Neural cell (in vitro differentiated cells): ENCODE measurements around the gene CRYBA1. TPM values are rescaled to one million over a fixed set of nuclear protein-coding genes. Genes with fewer than 3 reads are reported as not detected.

Source experiments
- H2AFZ ChIP-seq: fragments of 200-600, 300-800 bp; sonication (generic), shearing (Covaris generic); 2 replicates; pipeline ENCODE4 v1.6.0; 2014; ENCODE audit warnings: low read depth, mild to moderate bottlenecking, antibody characterized with exemption, low read length, moderate library complexity
- H3F3A ChIP-seq: fragments of 200-600 bp; shearing (Covaris generic); 2 replicates; pipeline ENCODE4 v1.6.1; 2016; ENCODE audit warnings: mild to moderate bottlenecking, moderate library complexity, mixed read lengths, antibody characterized with exemption, low read length; ENCODE audit not compliant: insufficient read depth, poor library complexity, severe bottlenecking
- H3K27ac ChIP-seq: fragments of 200-600, 300-800 bp; sonication (generic), shearing (Covaris generic); 2 replicates; pipeline ENCODE4 v1.5.1; 2014; ENCODE audit warnings: mild to moderate bottlenecking, low read length, moderate library complexity
- H3K27me3 ChIP-seq: fragments of 300-800, 200-600 bp; sonication (generic), shearing (Covaris generic); 2 replicates; pipeline ENCODE4 v1.6.0; 2014; ENCODE audit warnings: mild to moderate bottlenecking, low read depth, low read length, moderate library complexity; ENCODE audit not compliant: insufficient read depth
- H3K36me3 ChIP-seq: fragments of 300-800, 200-600 bp; sonication (generic), shearing (Covaris generic); 2 replicates; pipeline ENCODE4 v1.5.1; 2014; ENCODE audit warnings: mild to moderate bottlenecking, antibody characterized with exemption, low read length, moderate library complexity; ENCODE audit not compliant: insufficient read depth
- H3K4me2 ChIP-seq: fragments of 300-800, 200-600 bp; sonication (generic), shearing (Covaris generic); 2 replicates; pipeline ENCODE4 v1.6.0; 2014; ENCODE audit warnings: mild to moderate bottlenecking, low read length
- H3K4me3 ChIP-seq: fragments of 300-800, 200-600 bp; sonication (generic), shearing (Covaris generic); 2 replicates; pipeline ENCODE4 v1.5.1; 2014; ENCODE audit warnings: mild to moderate bottlenecking, low read length, moderate library complexity
- H3K79me2 ChIP-seq: fragments of 200-600 bp; shearing (Covaris generic); replicated peaks from 2 replicates; pipeline ENCODE4 v1.6.0; 2014; ENCODE audit warnings: mild to moderate bottlenecking, low read length, moderate library complexity; ENCODE audit not compliant: insufficient read depth
- H3K9ac ChIP-seq: fragments of 300-800, 200-600 bp; sonication (generic), shearing (Covaris generic); 2 replicates; pipeline ENCODE4 v1.6.1; 2016; ENCODE audit warnings: mild to moderate bottlenecking, low read length, mixed read lengths
- H3K9me2 ChIP-seq: fragments of 200-600 bp; shearing (Covaris generic); 2 replicates; pipeline ENCODE4 v1.6.1; 2016; ENCODE audit warnings: mild to moderate bottlenecking, low read length, mixed read lengths; ENCODE audit not compliant: insufficient read depth
- H3K9me3 ChIP-seq: fragments of 200-600, 300-800 bp; sonication (generic), shearing (Covaris generic); 2 replicates; pipeline ENCODE4 v1.6.1; 2016; ENCODE audit warnings: mild to moderate bottlenecking, mixed run types, low read length, moderate library complexity, mixed read lengths
- H4K20me1 ChIP-seq: fragments of 200-600 bp; shearing (Covaris generic); 2 replicates; pipeline ENCODE4 v1.6.1; 2016; ENCODE audit warnings: mild to moderate bottlenecking, mixed run types; ENCODE audit not compliant: insufficient read depth
- EP300 ChIP-seq: fragments of 450-650 bp; conservative IDR thresholded peaks from 2 replicates; pipeline ENCODE4 v1.6.1; 2014; ENCODE audit warnings: antibody characterized with exemption, mild to moderate bottlenecking, moderate library complexity; ENCODE audit not compliant: poor library complexity, severe bottlenecking
- EZH2 ChIP-seq: fragments of 200-600, 300-800 bp; shearing (Covaris generic), sonication (generic); IDR thresholded peaks from 2 replicates; pipeline ENCODE4 v1.6.1; 2014; ENCODE audit warnings: antibody characterized with exemption, low read length, borderline replicate concordance, mild to moderate bottlenecking; ENCODE audit not compliant: insufficient read depth, poor library complexity, severe bottlenecking
- MXI1 ChIP-seq: fragments of 450-650 bp; conservative IDR thresholded peaks from 2 replicates; pipeline ENCODE4 v1.6.1; 2014; ENCODE audit warnings: antibody characterized with exemption, mild to moderate bottlenecking; ENCODE audit not compliant: poor library complexity, severe bottlenecking
- POLR2AphosphoS5 ChIP-seq: IDR thresholded peaks from 2 replicates; pipeline ENCODE4 v1.6.1; 2012
- RAD21 ChIP-seq: fragments of 450-650 bp; conservative IDR thresholded peaks from 2 replicates; pipeline ENCODE4 v1.6.1; 2014; ENCODE audit warnings: antibody characterized with exemption, mild to moderate bottlenecking, moderate library complexity
- REST ChIP-seq: IDR thresholded peaks from 2 replicates; pipeline ENCODE4 v1.6.1; 2012; ENCODE audit warnings: borderline replicate concordance
- SMC3 ChIP-seq: fragments of 450-650 bp; conservative IDR thresholded peaks from 2 replicates; pipeline ENCODE4 v1.6.1; 2014; ENCODE audit warnings: antibody characterized with exemption, mild to moderate bottlenecking, moderate library complexity; ENCODE audit not compliant: poor library complexity
- TAF1 ChIP-seq: IDR thresholded peaks from 2 replicates; pipeline ENCODE4 v1.6.1; 2012; ENCODE audit warnings: low read depth
- polyA plus RNA-seq: library from polyadenylated mRNA; depleted of rRNA; stranded (reverse); fragments of >200 nt; gene quantifications from 2 replicates; pipeline ENCODE4 v1.2.3, GENCODE V29; 2014
- TF ChIP-seq, protein P1 (sequence below): fragments of 450-650 bp; IDR thresholded peaks from 2 replicates; pipeline ENCODE4 v1.5.1; 2014; ENCODE audit warnings: antibody characterized with exemption, mild to moderate bottlenecking, moderate library complexity; ENCODE audit not compliant: poor library complexity, severe bottlenecking

Gene CRYBA1
- polyA plus RNA-seq, 1 donor from 2014 or later, result not detected

DNA sequence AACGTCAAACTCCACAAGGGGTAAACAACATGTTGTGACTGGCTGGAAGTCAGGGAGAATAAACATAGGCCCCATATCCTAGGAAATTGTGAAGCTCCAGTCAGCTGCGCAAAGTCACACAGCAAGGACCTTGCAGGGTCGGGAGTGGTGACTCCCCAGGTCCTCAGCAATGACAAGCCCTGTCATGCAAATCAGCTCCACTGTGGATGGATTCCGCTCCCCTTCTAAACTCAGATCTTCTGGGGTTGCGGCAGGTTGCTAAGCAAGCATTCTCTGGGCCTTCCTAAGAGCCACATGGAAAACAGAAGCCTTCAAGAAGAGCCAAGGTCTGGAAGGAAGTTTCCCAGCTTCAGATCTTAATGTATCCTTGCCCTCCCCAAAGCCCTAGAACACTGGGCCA, 37.6 kb upstream of the CRYBA1 start:
- no peak overlapping the region for H3K4me2 ChIP-seq
- H3K9me2 ChIP-seq, result no peaks in the 10 kb centered on the region
- H3K36me3 ChIP-seq, result no peaks in the 10 kb centered on the region
- no peaks in the 10 kb centered on the region for H3K9me3 ChIP-seq
- H3K27ac ChIP-seq, result no peak overlapping the region
- no peaks in the 10 kb centered on the region for H3F3A ChIP-seq
- no peaks in the 10 kb centered on the region for H3K79me2 ChIP-seq
- no peak overlapping the region for H3K4me3 ChIP-seq
- H3K9ac ChIP-seq, result no peak overlapping the region
- no peak for TF ChIP-seq TAF1
- TF ChIP-seq EZH2, result no peak
- TF ChIP-seq EP300, result no peak
- TF ChIP-seq, protein P1, sequence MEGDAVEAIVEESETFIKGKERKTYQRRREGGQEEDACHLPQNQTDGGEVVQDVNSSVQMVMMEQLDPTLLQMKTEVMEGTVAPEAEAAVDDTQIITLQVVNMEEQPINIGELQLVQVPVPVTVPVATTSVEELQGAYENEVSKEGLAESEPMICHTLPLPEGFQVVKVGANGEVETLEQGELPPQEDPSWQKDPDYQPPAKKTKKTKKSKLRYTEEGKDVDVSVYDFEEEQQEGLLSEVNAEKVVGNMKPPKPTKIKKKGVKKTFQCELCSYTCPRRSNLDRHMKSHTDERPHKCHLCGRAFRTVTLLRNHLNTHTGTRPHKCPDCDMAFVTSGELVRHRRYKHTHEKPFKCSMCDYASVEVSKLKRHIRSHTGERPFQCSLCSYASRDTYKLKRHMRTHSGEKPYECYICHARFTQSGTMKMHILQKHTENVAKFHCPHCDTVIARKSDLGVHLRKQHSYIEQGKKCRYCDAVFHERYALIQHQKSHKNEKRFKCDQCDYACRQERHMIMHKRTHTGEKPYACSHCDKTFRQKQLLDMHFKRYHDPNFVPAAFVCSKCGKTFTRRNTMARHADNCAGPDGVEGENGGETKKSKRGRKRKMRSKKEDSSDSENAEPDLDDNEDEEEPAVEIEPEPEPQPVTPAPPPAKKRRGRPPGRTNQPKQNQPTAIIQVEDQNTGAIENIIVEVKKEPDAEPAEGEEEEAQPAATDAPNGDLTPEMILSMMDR, result no peak
- no peak for TF ChIP-seq POLR2AphosphoS5
- no peak for TF ChIP-seq MXI1
- no peak for TF ChIP-seq REST
- no peak for TF ChIP-seq RAD21
- no peak for TF ChIP-seq SMC3
- no peaks in the 10 kb centered on the region for H4K20me1 ChIP-seq
- H2AFZ ChIP-seq, result no peak overlapping the region
- H3K27me3 ChIP-seq, result no peaks in the 10 kb centered on the region

- Histone ChIP-seq H3F3A (no peaks in the 10 kb centered on the region), H4K20me1 (no peaks in the 10 kb centered on the region), H3K9me3 (no peaks in the 10 kb centered on the region), H3K27me3 (no peaks in the 10 kb centered on the region), H3K9ac (no peak overlapping the region), H3K9me2 (no peaks in the 10 kb centered on the region), H2AFZ (no peak overlapping the region), H3K79me2 (no peaks in the 10 kb centered on the region), H3K4me2 (no peak overlapping the region), H3K36me3 (no peaks in the 10 kb centered on the region), H3K4me3 (no peak overlapping the region), H3K27ac (no peak overlapping the region)
- no peak for TF ChIP-seq TAF1
- no peak for TF ChIP-seq REST
- TF ChIP-seq EP300, result no peak
- TF ChIP-seq, protein P1, result no peak
- no peak for TF ChIP-seq EZH2
- TF ChIP-seq MXI1, result no peak
Measured at GRCh38 chr17:29210879-29211278, 35.8 kb upstream of the CRYBA1 start.
